GDM1 (cell line): Measurements from ENCODE around the gene TSPYL4.
A peak's percentile ranks its signal among the peaks of the same experiment; 100 is the strongest.

Experiments
- DNase-seq: peaks from one replicate; lab custom pipeline; 2025; lab: John Stamatoyannopoulos, UW

The TSPYL4 gene

DNA sequence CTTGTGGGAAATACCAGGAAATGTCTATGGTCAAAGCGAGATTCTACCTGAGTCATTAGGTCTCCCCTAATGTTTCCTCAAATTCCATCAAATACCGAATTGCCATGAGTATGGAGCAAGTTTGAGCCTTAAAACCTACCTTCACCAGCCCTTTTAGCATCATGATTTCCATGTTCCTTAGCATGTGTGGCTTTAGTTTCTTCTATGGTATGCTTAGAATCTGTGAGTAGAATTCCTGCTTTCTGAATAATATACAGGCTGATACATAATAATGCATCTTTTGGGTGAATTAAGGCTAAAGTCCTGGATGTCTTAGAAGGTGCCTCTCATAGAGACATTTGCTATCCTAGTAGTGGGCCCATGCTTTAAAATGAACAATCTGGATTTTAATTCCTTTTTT is 32.0 kb downstream of the TSPYL4 start:
- DNase-seq = no peak

DNA sequence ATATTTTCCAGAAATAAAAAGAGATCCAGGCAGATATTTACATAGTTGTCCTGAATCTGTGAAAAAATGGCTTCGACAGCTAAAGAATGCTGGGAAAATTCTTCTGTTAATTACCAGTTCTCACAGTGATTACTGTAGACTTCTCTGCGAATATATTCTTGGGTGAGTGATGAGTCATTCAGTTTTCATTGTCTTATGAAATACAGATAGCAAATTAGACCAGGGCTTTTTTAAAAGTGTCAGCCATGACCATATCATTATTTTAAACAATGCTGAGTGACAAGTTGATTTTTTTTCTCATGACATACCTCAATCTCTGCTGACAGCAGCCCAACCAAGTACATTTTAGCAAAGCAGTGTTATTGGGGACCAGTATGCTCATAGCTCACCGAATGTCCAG is 32.8 kb downstream of the TSPYL4 start:
- no peak for DNase-seq

DNA sequence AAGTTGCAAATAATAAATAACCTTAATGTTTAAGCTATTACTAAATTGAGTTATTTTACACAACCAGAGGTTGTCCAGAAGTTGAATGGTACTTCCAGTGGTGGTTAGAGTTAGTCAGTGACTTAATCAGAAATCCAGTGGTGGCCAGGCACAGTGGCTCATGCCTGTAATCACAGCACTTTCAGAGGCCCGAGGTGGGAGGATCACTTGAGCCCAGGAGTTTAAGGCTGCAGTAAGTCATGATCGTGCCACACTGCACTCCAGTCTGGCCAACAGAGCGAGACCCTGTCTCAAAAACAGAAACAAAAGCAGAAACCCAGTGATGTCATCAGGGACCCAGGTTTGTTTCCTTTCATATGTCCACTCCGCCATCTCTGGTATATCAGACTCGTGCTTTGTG is 35.0 kb downstream of the TSPYL4 start:
- no peak for DNase-seq

DNA sequence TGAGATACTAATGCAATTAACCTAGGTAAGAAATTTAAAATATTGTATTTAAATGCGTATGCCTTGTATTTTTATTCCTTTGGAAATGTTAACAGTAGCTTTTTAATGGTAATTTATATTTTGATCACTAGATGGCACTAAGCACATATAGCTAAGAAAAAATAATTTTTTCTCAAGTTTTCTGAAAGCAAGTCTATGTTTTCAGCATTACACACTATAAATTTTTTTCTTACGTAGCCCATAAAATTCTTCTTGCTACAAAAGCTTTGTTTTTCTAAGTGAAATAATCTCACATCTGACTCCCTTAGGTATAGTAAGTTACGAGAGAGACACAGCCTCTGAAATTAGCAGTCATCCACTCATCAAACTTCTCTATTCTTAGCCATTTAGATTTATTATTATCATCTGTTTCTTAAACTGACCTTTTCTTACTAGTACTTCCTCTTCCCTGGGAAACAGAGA is 35.7 kb downstream of the TSPYL4 start:
- DNase-seq = no peak

DNA sequence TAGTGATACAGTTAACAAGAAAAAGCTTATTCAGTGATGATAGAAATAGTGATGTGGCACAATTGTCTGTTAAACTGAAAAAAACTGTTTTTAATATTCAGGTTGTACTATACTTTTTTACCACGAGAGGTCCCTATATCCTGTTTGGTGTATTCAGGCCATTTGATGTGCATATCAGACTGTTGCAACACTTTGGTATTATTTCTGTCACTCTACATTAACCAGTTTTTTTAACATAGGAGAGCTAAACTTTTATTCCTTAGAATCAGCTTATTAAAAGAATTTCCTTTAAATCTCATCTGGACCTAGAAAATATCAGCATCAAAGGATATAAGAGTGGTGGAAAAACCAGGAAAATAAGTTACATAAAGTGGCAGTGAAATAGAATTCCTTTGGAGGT is 36.8 kb downstream of the TSPYL4 start:
- peak; percentile 3 for DNase-seq

DNA sequence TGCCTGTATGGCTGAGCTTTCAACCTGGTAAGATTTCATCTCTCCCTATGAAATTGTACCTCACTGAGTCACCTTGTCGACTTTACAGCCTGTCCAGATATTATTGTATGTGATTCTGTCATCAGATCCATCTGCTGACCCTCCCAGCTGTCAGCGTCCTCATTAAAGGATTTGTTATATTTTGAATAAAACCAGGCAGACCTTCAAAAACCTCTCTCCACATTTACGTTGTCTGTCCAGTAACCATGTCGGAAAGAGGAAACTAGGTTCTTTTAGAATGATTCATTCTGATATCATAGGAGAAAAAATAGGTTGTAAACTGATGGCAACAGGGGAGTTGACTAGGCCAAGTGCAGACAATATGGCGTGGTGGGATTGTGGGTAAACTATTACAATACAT is 38.5 kb downstream of the TSPYL4 start:
- no peak for DNase-seq

DNA sequence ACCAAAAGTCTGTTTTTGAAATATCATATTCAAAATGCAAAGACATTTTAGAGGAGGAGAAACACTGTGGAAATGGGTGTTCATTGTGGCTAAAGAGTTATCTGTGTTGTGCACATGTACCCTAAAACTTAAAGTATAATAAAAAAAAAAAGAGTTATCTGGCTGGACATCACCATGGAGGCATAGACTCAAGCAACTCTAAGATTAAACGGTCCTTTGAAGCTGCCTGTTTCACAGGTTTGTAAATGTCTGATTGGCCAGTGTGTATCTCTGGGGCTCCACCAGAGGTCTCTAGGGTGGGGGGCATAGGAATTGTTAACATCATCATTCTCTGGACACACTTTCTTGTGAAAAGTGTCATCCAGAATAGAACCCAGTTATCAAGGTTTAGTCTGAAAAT is 39.2 kb downstream of the TSPYL4 start:
- DNase-seq = no peak

DNA sequence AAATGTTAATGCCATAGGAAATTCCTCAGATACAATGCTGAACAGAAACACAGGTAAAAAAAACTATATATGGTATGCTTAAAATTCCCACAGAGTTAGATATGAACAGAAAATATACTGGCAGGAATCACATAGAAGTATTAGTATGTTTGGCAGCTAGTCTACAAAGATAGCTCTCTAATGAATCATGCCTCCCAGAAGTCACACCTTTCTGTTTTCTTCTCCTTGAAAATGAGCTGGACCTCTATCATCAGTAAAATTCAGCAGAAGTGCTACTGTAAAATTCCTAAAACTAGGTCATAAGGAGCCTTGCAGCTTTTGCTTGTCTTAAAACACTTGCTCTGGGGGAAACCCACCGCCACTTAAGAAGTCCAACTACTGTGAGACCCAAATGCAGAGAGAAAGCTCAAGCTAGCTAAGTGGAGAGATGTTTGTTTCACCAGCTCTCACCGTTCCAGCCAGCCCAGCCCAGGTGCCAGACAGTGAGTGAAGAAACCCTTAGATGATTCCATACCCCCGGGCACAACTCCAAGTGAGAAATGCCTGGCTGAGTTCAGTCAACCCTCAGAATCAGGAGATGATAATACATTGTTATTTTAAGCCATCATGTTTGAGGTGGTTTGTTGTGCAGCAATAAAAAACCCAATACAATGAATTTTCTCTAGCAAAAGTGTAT is 43.0 kb downstream of the TSPYL4 start:
- DNase-seq = no peak

DNA sequence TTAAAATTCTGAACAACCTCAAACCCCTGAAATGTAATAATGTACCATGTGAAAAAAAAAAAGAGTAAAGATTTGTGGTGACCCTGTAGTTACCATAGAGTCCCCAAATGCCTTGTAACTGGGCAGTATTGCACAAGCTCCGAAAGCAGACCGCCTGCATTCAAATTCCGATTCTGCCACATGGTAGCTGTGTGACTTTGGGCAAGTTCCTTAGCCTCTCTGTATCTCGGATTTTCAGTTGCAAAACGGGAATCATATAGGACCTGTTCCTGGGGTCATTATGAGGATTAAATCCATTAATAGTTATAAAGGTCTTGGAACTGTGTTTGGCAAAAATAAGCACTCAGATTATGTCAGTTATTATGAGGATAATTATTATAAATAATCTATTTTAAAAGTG is 43.6 kb downstream of the TSPYL4 start:
- no peak for DNase-seq

DNA sequence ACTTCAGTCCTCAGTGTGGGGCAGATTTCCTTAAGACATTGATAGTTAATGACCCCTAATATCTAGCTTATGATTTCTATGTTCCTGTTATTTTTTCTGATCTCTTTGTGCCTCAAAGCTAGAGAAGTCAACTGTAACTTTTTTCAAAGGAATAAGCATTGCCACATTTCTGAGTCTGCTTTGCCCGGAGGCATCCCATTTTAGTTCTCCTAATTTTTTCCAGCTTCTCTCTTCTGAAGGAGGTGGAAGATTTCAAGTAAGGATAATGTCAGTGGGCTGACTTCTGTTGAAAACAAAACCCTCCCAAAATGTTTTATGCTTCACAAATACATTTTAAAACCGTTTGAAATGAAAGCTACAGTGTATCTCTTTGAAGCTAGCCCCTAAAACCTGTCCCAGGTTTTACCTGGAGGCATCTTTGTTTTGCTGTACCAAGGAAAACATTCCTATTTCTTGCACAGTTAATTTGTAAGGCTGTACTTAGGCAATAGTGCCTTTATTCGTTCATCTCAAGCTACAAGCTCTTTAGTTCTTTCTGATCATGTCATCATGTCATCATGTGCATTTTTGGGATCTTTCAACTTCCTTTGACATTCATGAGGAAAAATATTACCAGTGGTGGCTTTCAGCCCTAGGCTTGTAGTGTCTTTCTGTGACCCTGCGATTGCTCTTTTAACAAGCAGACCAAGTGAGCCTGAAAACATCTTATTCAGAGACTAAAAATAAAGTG is 45.7 kb downstream of the TSPYL4 start:
- no peak for DNase-seq

DNA sequence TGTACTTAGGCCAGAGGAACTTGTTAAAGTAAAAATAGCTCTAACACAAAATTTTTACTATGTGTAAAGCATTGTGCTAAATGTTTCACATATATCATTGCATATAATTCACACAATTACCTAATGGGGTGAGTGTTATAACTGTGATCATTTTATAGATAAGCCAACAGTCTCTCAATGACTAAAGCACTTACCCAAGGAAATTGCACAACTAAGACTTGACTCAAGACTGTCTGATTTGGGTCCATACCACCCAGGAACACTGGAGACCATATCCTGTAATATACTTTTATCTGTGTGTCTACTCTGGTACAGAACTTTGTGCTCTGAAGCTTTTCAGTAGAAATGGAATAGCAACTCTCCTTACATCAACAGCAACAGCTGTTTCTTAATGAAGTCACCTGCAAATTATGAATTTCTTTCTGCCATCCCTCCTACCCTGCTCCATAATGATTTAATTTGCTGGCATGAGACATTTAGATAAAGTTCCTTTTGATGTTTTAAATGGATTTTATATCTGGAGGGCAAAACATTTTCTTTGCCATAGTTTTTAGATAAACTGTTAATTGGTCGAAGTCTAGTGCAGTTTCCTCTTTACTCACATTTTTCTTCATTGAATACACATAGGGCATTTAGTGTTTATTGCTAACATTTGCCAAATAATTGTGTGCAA is 47.5 kb downstream of the TSPYL4 start:
- no peak for DNase-seq

DNA sequence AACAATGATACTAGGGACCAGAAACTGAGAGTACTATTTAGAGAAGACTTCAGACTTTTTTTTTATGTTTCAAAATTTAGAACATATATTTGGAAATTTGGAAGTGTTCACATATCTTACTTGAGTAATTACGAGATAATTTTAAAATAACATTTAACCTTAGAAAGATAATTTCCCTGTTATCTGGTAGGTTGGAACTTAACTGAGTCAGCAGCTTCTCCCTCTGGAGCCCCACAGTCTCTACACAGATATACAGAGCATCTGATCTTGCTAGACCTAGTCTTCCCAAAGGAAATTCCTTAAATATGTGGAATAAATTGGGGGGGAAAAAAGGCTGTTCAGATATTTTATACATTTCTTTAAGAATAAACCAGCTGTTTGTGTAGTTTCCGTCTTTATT is 48.6 kb downstream of the TSPYL4 start:
- DNase-seq = no peak

DNA sequence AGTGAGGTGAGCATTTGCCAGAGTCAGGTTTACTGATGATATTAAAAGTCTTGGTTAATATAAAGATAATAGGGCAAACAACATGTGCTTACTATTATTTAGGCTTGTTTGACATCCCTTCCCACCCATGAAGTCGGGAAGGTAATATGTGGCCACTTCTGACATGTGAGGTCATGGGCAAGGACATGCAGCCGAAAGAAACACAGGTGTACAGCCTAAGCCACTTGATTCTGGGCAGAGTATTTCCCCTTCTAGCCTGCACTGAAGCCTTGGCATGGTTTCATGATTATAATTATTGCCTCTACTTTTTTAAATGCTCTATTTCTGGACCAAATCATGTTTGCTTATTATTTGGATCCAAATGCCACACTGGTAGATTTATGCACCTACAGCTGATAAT is 52.3 kb downstream of the TSPYL4 start:
- no peak for DNase-seq

DNA sequence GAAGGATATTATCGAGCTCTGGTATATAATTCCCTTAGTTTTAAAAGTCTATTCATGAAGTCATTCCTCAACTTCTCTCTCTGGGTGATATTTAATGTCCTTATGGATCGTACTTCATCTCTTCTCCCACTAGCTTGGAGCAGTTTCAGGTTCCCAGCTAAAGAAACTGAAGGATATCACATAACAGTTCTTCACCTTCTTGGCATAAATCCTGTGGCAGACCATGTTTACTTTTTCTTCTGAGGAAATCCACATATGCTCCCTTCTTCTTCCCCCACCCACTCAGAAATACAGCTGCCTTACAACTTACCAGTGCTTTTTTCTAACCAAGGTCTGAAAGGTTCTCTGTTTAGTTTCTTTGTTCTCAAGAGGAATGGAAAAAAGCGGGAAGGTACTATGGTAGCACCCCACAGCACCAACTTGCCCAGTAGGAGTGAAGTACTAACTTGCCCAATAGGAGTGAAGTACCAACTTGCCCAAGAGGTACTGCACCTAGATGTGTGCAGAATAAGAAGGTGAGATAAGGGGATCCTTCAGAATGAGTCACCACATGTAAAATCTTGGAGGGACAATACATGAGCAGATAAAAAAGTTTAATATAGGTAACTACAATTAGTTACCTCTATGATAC is 53.1 kb downstream of the TSPYL4 start:
- DNase-seq = no peak
